Trophoblast cell (in vitro differentiated cells and primary cell): ENCODE results near the gene MYO16.

Experiments
- DNase-seq, 2 donors: peaks; one replicate each; pipeline ENCODE4 v3.0.0-alpha.2; 2016
- H2AFZ ChIP-seq: 2 replicates; pipeline ENCODE4 v1.6.1; 2013; ENCODE audit warnings: low read length, moderate library complexity, mild to moderate bottlenecking; ENCODE audit not compliant: insufficient read depth, poor library complexity
- H2AK5ac ChIP-seq: 2 replicates; pipeline ENCODE4 v1.6.1; 2013; ENCODE audit warnings: mild to moderate bottlenecking, low read length
- H2BK120ac ChIP-seq: 2 replicates; pipeline ENCODE4 v1.6.1; 2013; ENCODE audit warnings: low read length, mild to moderate bottlenecking, moderate library complexity; ENCODE audit not compliant: insufficient read depth, poor library complexity
- H2BK12ac ChIP-seq: 2 replicates; pipeline ENCODE4 v1.6.1; 2013; ENCODE audit warnings: mild to moderate bottlenecking, low read length, moderate library complexity
- H2BK5ac ChIP-seq: 2 replicates; pipeline ENCODE4 v1.6.1; 2013; ENCODE audit warnings: low read length, low read depth, moderate library complexity, mild to moderate bottlenecking; ENCODE audit not compliant: poor library complexity
- H3K14ac ChIP-seq: 2 replicates; pipeline ENCODE4 v1.6.1; 2013; ENCODE audit warnings: mild to moderate bottlenecking, low read length
- H3K18ac ChIP-seq: 2 replicates; pipeline ENCODE4 v1.6.1; 2013; ENCODE audit warnings: mild to moderate bottlenecking, low read length
- H3K23ac ChIP-seq: 2 replicates; pipeline ENCODE4 v1.6.1; 2013; ENCODE audit warnings: low read length
- H3K27ac ChIP-seq: 2 replicates; pipeline ENCODE4 v1.5.1; 2013; ENCODE audit warnings: low read depth, mild to moderate bottlenecking, inconsistent platforms, low read length, moderate library complexity
- H3K27me3 ChIP-seq: 2 replicates; pipeline ENCODE4 v1.6.1; 2013; ENCODE audit warnings: inconsistent platforms, mild to moderate bottlenecking, low read length, moderate library complexity; ENCODE audit not compliant: insufficient read depth
- H3K36me3 ChIP-seq, 2 experiments: 1 replicate in 1 of 2; 2 replicates in 1 of 2; pipeline ENCODE4 v1.6.1; 2013; ENCODE audit warnings: low read length in 2 of 2, mild to moderate bottlenecking in 2 of 2, moderate library complexity in 1 of 2; ENCODE audit not compliant: insufficient read depth in 2 of 2, control insufficient read depth in 1 of 2
- H3K4ac ChIP-seq: 2 replicates; pipeline ENCODE4 v1.6.1; 2013; ENCODE audit warnings: low read depth, mild to moderate bottlenecking, low read length, moderate library complexity
- H3K4me1 ChIP-seq, 2 experiments: 1 replicate in 1 of 2; 2 replicates in 1 of 2; pipeline ENCODE4 v1.6.1; 2013; ENCODE audit warnings: low read length in 2 of 2, mild to moderate bottlenecking in 2 of 2, moderate library complexity in 1 of 2; ENCODE audit not compliant: insufficient read depth in 2 of 2, control insufficient read depth in 1 of 2
- H3K4me2 ChIP-seq: 2 replicates; pipeline ENCODE4 v1.6.1; 2013; ENCODE audit warnings: inconsistent platforms, mild to moderate bottlenecking, low read length, moderate library complexity
- H3K4me3 ChIP-seq: 2 replicates; pipeline ENCODE4 v1.5.1; 2013; ENCODE audit warnings: mild to moderate bottlenecking, low read depth, low read length, inconsistent platforms
- H3K79me1 ChIP-seq: one replicate; pipeline ENCODE4 v1.6.1; 2013; ENCODE audit warnings: low read length
- H3K79me2 ChIP-seq: 2 replicates; pipeline ENCODE4 v1.6.1; 2013; ENCODE audit warnings: low read length, mild to moderate bottlenecking; ENCODE audit not compliant: control insufficient read depth, insufficient read depth, poor library complexity
- H3K9ac ChIP-seq: 2 replicates; pipeline ENCODE4 v1.6.1; 2013; ENCODE audit warnings: mild to moderate bottlenecking, low read length
- H3K9me3 ChIP-seq: 2 replicates; pipeline ENCODE4 v1.6.1; 2013; ENCODE audit warnings: low read depth, mild to moderate bottlenecking, control low read depth, inconsistent platforms, low read length; ENCODE audit not compliant: insufficient read depth
- H4K12ac ChIP-seq: 2 replicates; pipeline ENCODE4 v1.6.1; 2013; ENCODE audit warnings: low read depth, mild to moderate bottlenecking, low read length, moderate library complexity
- H4K8ac ChIP-seq: 2 replicates; pipeline ENCODE4 v1.6.1; 2013; ENCODE audit warnings: low read depth, mild to moderate bottlenecking, low read length, moderate library complexity
- H4K91ac ChIP-seq: one replicate; pipeline ENCODE4 v1.6.1; 2013; ENCODE audit warnings: low read depth, mild to moderate bottlenecking, low read length, moderate library complexity
- WGBS: extraction: QIAGEN DNeasy Blood & Tissue Kit; methylation state at CpG from one replicate; pipeline ENCODE4 v1.1.7; 2013; ENCODE audit warnings: missing lambda C conversion rate; ENCODE audit not compliant: insufficient read length, insufficient coverage; ENCODE audit errors: extremely low coverage; 5-methylcytosine and 5-hydroxymethylcytosine counted together

MYO16 gene

GRCh38 chr13:109204252-109204651 is 574.8 kb downstream of the MYO16 start:
- Histone ChIP-seq H3K4me3 (no peak overlapping the region), H3K27me3 (no peaks in the 10 kb centered on the region), H3K79me1 (no peaks in the 10 kb centered on the region), H4K12ac (no peak overlapping the region), H3K14ac (no peak overlapping the region), H3K4me1 (no peaks in the 10 kb centered on the region), H2BK12ac (no peak overlapping the region), H2AK5ac (no peak overlapping the region), H4K8ac (no peak overlapping the region), H3K9ac (no peak overlapping the region), H2AFZ (no peak overlapping the region), H3K79me2 (no peaks in the 10 kb centered on the region), H3K18ac (no peak overlapping the region), H3K4me2 (no peak overlapping the region), H3K27ac (no peak overlapping the region), H3K9me3 (no peaks in the 10 kb centered on the region), H4K91ac (no peak overlapping the region), H2BK5ac (no peak overlapping the region), H3K4ac (no peak overlapping the region), H3K23ac (no peak overlapping the region), H3K36me3 (no peaks in the 10 kb centered on the region), H2BK120ac (no peak overlapping the region)
- WGBS, result no CpG with 5 or more reads among the region's 2 CpGs
- DNase-seq, result no peak

- Histone ChIP-seq H3K9ac (no peak overlapping the region), H4K8ac (no peak overlapping the region), H2AK5ac (no peak overlapping the region), H3K9me3 (no peaks in the 10 kb centered on the region), H3K4me2 (no peak overlapping the region), H3K27me3 (no peaks in the 10 kb centered on the region), H3K18ac (no peak overlapping the region), H3K36me3 (no peaks in the 10 kb centered on the region), H2BK120ac (no peak overlapping the region), H2BK12ac (no peak overlapping the region), H2AFZ (no peak overlapping the region), H3K79me2 (no peaks in the 10 kb centered on the region), H3K4ac (no peak overlapping the region), H3K4me3 (no peak overlapping the region), H3K23ac (no peak overlapping the region), H3K4me1 (no peaks in the 10 kb centered on the region), H3K27ac (no peak overlapping the region), H2BK5ac (no peak overlapping the region), H3K14ac (no peak overlapping the region), H4K91ac (no peak overlapping the region), H3K79me1 (no peaks in the 10 kb centered on the region), H4K12ac (no peak overlapping the region)
- no CpG with 5 or more reads among the region's 4 CpGs for WGBS
- DNase-seq, result no peak
Observed at GRCh38 chr13:109204657-109205056, 575.2 kb downstream of the MYO16 start.

DNA sequence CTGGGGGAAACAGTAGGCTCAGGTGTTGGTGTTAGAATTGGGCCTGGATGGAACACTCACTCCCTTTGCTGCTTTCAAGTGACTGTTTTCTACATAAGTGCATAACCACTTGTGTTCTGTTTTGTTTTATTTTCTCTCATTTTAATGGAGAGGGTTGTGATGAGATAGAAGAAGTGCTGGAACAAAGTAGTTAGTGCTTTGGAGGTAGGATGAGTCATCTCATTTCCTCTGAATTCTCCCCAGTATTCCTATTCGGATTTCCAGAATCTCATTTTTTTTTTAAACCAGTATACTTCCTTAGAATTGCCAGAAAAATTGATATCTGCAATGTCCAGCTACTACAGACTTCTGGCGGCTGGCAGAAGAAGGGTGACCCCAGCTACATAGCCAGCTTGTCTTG is 575.9 kb downstream of the MYO16 start:
- H3K4me3 ChIP-seq, result no peak overlapping the region
- H4K8ac ChIP-seq, result no peak overlapping the region

DNA sequence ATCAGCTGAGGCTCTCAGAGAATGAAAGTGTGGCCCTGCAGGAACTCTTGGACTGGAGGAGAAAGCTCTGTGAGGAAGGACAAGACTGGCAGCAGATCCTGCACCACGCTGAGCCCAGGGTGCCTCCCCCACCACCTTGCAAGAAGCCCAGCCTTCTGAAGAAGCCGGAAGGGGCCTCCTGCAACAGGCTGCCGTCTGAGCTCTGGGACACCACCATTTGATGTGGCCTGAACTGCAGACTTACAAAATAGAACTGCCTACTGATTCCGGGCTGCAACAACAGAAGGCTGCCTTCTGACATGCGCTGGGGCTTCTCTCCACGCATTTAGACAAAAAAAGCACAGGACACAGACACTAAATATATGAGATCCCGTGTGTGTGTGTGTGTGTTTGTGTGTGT is 577.2 kb downstream of the MYO16 start:
- H2BK120ac ChIP-seq, result no peak overlapping the region
- no CpG with 5 or more reads among the region's 7 CpGs for WGBS

More for the DNA sequence above, 575.9 kb downstream of the MYO16 start:
- H4K12ac ChIP-seq, result no peak overlapping the region
- no peak overlapping the region for H4K91ac ChIP-seq
- H2AFZ ChIP-seq, result no peak overlapping the region
- WGBS, result no CpG with 5 or more reads among the region's 2 CpGs
- H3K18ac ChIP-seq, result no peak overlapping the region
- H3K79me2 ChIP-seq, result no peaks in the 10 kb centered on the region
- no peaks in the 10 kb centered on the region for H3K79me1 ChIP-seq
- H2BK120ac ChIP-seq, result no peak overlapping the region
- H2AK5ac ChIP-seq, result no peak overlapping the region
- no peaks in the 10 kb centered on the region for H3K27me3 ChIP-seq
- no peak for DNase-seq
- no peak overlapping the region for H3K4me2 ChIP-seq
- H3K9ac ChIP-seq, result no peak overlapping the region
- H2BK12ac ChIP-seq, result no peak overlapping the region
- no peaks in the 10 kb centered on the region for H3K9me3 ChIP-seq
- H2BK5ac ChIP-seq, result no peak overlapping the region
- H3K4ac ChIP-seq, result no peak overlapping the region
- no peak overlapping the region for H3K14ac ChIP-seq
- H3K23ac ChIP-seq, result no peak overlapping the region
- no peaks in the 10 kb centered on the region for H3K4me1 ChIP-seq
- H3K36me3 ChIP-seq, result no peaks in the 10 kb centered on the region
- no peak overlapping the region for H3K27ac ChIP-seq

More for the DNA sequence above, 577.2 kb downstream of the MYO16 start:
- no peaks in the 10 kb centered on the region for H3K4me1 ChIP-seq
- H4K8ac ChIP-seq, result no peak overlapping the region
- no peak overlapping the region for H4K91ac ChIP-seq
- H4K12ac ChIP-seq, result no peak overlapping the region
- H3K27ac ChIP-seq, result no peak overlapping the region
- no peak overlapping the region for H2BK5ac ChIP-seq
- H3K79me2 ChIP-seq, result no peaks in the 10 kb centered on the region
- no peaks in the 10 kb centered on the region for H3K27me3 ChIP-seq
- no peak overlapping the region for H2BK12ac ChIP-seq
- H3K4me2 ChIP-seq, result no peak overlapping the region
- H3K79me1 ChIP-seq, result no peaks in the 10 kb centered on the region
- no peak for DNase-seq
- no peaks in the 10 kb centered on the region for H3K36me3 ChIP-seq
- no peak overlapping the region for H3K23ac ChIP-seq
- no peak overlapping the region for H3K4ac ChIP-seq
- no peak overlapping the region for H3K14ac ChIP-seq
- no peak overlapping the region for H3K9ac ChIP-seq
- no peak overlapping the region for H2AK5ac ChIP-seq
- no peak overlapping the region for H2AFZ ChIP-seq
- H3K9me3 ChIP-seq, result no peaks in the 10 kb centered on the region
- H3K4me3 ChIP-seq, result no peak overlapping the region
- H3K18ac ChIP-seq, result no peak overlapping the region
